Upper lobe of left lung (tissue), 6 donors: Measurements from ENCODE around the gene HRH1. TPM values are rescaled to one million over a fixed set of nuclear protein-coding genes. Genes with fewer than 3 reads are reported as not detected.

Experiments
- ATAC-seq, 2 donors: fragments of 200-7000 bp; cut with Tn5 transposase; one replicate each; pipeline ENCODE4 v1.9.1; 2022; ENCODE audit warnings: mild to moderate bottlenecking in 2 of 2, moderate library complexity in 2 of 2; ENCODE audit not compliant: low FRiP score in 2 of 2
- DNase-seq, 2 donors: peaks; one replicate each; pipeline ENCODE4 v3.0.0-alpha.2; 2019 to 2020
- H3K27ac ChIP-seq, 4 donors: fragments of 200-600 bp; sonication (generic); one replicate each; pipeline ENCODE4 v1.5.1; 2016 to 2019
- H3K27me3 ChIP-seq, 4 donors: fragments of 200-600 bp; sonication (generic); one replicate each; pipeline ENCODE4 v1.5.1; 2017 to 2019
- H3K36me3 ChIP-seq, 4 donors: fragments of 200-600 bp; sonication (generic); one replicate each; pipeline ENCODE4 v1.5.1; 2016 to 2019
- H3K4me1 ChIP-seq, 4 donors: fragments of 200-600 bp; sonication (generic); one replicate each; pipeline ENCODE4 v1.5.1; 2018 to 2019
- H3K4me3 ChIP-seq, 4 donors: fragments of 200-600 bp; sonication (generic); one replicate each; pipeline ENCODE4 v1.5.1; 2017 to 2019; ENCODE audit warnings: mild to moderate bottlenecking in 2 of 4, moderate library complexity in 1 of 4
- H3K9me3 ChIP-seq, 4 donors: fragments of 200-600 bp; sonication (generic); one replicate each; pipeline ENCODE4 v1.5.1; 2018 to 2019
- EP300 ChIP-seq, 4 donors: sonication (generic); formaldehyde crosslinking; IDR thresholded peaks; one replicate each; pipeline ENCODE4 v1.5.1; 2017; ENCODE audit warnings: antibody characterized with exemption in 4 of 4, control low read depth in 2 of 4
- POLR2A ChIP-seq, 4 donors: fragments of 450-650 bp; IDR thresholded peaks; one replicate each; pipeline ENCODE4 v1.5.1; 2016 to 2017; ENCODE audit warnings: antibody characterized with exemption in 4 of 4, mild to moderate bottlenecking in 2 of 4
- POLR2AphosphoS5 ChIP-seq, 2 donors: sonication (generic); formaldehyde crosslinking; IDR thresholded peaks; one replicate each; pipeline ENCODE4 v1.5.1; 2017; ENCODE audit warnings: antibody characterized with exemption in 2 of 2
- WGBS, 2 donors: methylation state at CpG; one replicate each; pipeline ENCODE4 v1.1.5; 2017 to 2018; 5-methylcytosine and 5-hydroxymethylcytosine counted together
- total RNA-seq, 6 donors: library from RNA; depleted of rRNA in 4 of 6; stranded (reverse); fragments of >200 nt in 4 of 6; gene quantifications; one replicate each; pipeline versions ENCODE4 v1.1.0 to v1.2.1, GENCODE V29; 2016 to 2021
- TF ChIP-seq, protein P1 (sequence below), 6 experiments: fragments of 450-650 bp in 4 of 6; fragments of 200-600 bp in 2 of 6; sonication (generic) in 2 of 6; IDR thresholded peaks; one replicate each; pipeline ENCODE4 v1.5.1; 2016 to 2019; ENCODE audit warnings: antibody characterized with exemption in 6 of 6
- donor health status: DM: no; HTN: no; CAD: no; lungs with moderate emphysema.
- donor health status: DM: no; HTN: yes; CAD: no; lungs with severe emphysema.

HRH1 gene
- total RNA-seq, 6 donors from 2014 or later: 2.9 to 13.4 (median 3.7) TPM

GRCh38 chr3:11185144-11185543 is 30.9 kb downstream of the HRH1 start:
- Histone ChIP-seq H3K4me1 (peaks cover 15 to 25% (median 21%) of the 10 kb centered on the region in 4 donors), H3K27ac (peak overlapping the region in 3 of 4 donors; percentile 7 to 65 (median 64)), H3K27me3 (no peaks in the 10 kb centered on the region), H3K9me3 (no peaks in the 10 kb centered on the region), H3K36me3 (no peaks in the 10 kb centered on the region), H3K4me3 (no peak overlapping the region)
- DNase-seq (no peak), ATAC-seq (no peak)
- 76 to 83% methylated on average over 3 of the region's 3 CpGs for WGBS, 2 donors
- TF ChIP-seq EP300 (IDR thresholded peaks at IDR 0.05) (no peak), POLR2AphosphoS5 (IDR thresholded peaks at IDR 0.05) (no peak), POLR2A (IDR thresholded peaks at IDR 0.05) (no peak)
- TF ChIP-seq, protein P1, sequence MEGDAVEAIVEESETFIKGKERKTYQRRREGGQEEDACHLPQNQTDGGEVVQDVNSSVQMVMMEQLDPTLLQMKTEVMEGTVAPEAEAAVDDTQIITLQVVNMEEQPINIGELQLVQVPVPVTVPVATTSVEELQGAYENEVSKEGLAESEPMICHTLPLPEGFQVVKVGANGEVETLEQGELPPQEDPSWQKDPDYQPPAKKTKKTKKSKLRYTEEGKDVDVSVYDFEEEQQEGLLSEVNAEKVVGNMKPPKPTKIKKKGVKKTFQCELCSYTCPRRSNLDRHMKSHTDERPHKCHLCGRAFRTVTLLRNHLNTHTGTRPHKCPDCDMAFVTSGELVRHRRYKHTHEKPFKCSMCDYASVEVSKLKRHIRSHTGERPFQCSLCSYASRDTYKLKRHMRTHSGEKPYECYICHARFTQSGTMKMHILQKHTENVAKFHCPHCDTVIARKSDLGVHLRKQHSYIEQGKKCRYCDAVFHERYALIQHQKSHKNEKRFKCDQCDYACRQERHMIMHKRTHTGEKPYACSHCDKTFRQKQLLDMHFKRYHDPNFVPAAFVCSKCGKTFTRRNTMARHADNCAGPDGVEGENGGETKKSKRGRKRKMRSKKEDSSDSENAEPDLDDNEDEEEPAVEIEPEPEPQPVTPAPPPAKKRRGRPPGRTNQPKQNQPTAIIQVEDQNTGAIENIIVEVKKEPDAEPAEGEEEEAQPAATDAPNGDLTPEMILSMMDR (IDR thresholded peaks at IDR 0.05): no peak

- DNase-seq: peak in 1 of 2 donors; percentile 85
- Histone ChIP-seq H3K36me3 (no peaks in the 10 kb centered on the region), H3K4me1 (peaks cover 15 to 25% (median 21%) of the 10 kb centered on the region in 4 donors), H3K4me3 (no peak overlapping the region), H3K27ac (peak overlapping the region; percentile 51 to 65 (median 61)), H3K9me3 (no peaks in the 10 kb centered on the region), H3K27me3 (no peaks in the 10 kb centered on the region)
- TF ChIP-seq POLR2AphosphoS5 (IDR thresholded peaks at IDR 0.05) (peak; percentile 85 to 89), EP300 (IDR thresholded peaks at IDR 0.05) (peak in 3 of 4 donors; percentile 58 to 92 (median 87)), POLR2A (IDR thresholded peaks at IDR 0.05) (no peak)
- TF ChIP-seq, protein P1 (IDR thresholded peaks at IDR 0.05): no peak
- peak; percentile 85 to 94 for ATAC-seq
- WGBS, 2 donors: 29 to 38% methylated on average over 6 to 13 of the region's 13 CpGs
Measured at GRCh38 chr3:11185564-11186317, 31.4 kb downstream of the HRH1 start.

- H3K9me3 ChIP-seq: no peaks in the 10 kb centered on the region
- no peak for DNase-seq
- 43 to 44% methylated on average over 1 of the region's 1 CpG for WGBS, 2 donors
- H3K27me3 ChIP-seq: no peaks in the 10 kb centered on the region
- no peak for ATAC-seq
- H3K27ac ChIP-seq: peak overlapping the region; percentile 51 to 64 (median 58)
- no peak for TF ChIP-seq POLR2AphosphoS5 (IDR thresholded peaks at IDR 0.05)
- TF ChIP-seq, protein P1 (IDR thresholded peaks at IDR 0.05): no peak
- TF ChIP-seq EP300 (IDR thresholded peaks at IDR 0.05): no peak
- no peak for TF ChIP-seq POLR2A (IDR thresholded peaks at IDR 0.05)
- H3K36me3 ChIP-seq: no peaks in the 10 kb centered on the region
- no peak overlapping the region for H3K4me3 ChIP-seq
- peaks cover 15 to 25% (median 21%) of the 10 kb centered on the region in 4 donors for H3K4me1 ChIP-seq
Measured at GRCh38 chr3:11186318-11186692, 32.0 kb downstream of the HRH1 start.

DNA sequence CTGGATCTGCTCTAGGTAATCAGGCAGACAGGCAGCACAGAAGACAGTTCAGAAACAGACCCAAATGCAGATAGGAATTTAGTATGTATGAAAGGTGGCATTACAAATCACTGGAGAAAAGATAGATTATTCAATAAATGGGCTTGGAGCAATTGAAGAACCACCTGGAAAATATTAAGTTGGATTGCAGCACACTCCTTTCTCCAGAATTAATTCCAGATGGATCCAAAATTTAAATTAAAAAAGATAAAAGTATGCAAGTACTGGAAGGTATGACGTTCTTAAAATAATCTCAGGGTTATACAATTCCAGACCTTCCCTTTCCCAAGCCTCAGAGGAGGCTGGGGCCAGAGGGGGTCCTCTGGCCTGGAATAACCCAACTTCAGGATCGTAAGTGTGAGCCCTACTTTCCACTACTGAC is 32.5 kb downstream of the HRH1 start:
- H3K27ac ChIP-seq: peak overlapping the region in 1 of 4 donors; percentile 57
- no peaks in the 10 kb centered on the region for H3K9me3 ChIP-seq
- 51 to 72% methylated on average over 2 of the region's 2 CpGs for WGBS, 2 donors
- DNase-seq (no peak), ATAC-seq (peak in 1 of 2 donors; percentile 78)
- H3K4me1 ChIP-seq: peaks cover 15 to 25% (median 21%) of the 10 kb centered on the region in 4 donors
- H3K36me3 ChIP-seq: no peaks in the 10 kb centered on the region
- no peak for TF ChIP-seq POLR2AphosphoS5 (IDR thresholded peaks at IDR 0.05)
- no peaks in the 10 kb centered on the region for H3K27me3 ChIP-seq
- H3K4me3 ChIP-seq: no peak overlapping the region

- no peak overlapping the region for H3K27ac ChIP-seq
- no peaks in the 10 kb centered on the region for H3K36me3 ChIP-seq
- no peak for DNase-seq
- 42 to 50% methylated on average over 3 of the region's 3 CpGs for WGBS, 2 donors
- H3K4me3 ChIP-seq: no peak overlapping the region
- ATAC-seq: no peak
- H3K27me3 ChIP-seq: no peaks in the 10 kb centered on the region
- TF ChIP-seq, protein P1 (IDR thresholded peaks at IDR 0.05): no peak
- TF ChIP-seq POLR2AphosphoS5 (IDR thresholded peaks at IDR 0.05): no peak
- no peak for TF ChIP-seq EP300 (IDR thresholded peaks at IDR 0.05)
- no peak for TF ChIP-seq POLR2A (IDR thresholded peaks at IDR 0.05)
- H3K4me1 ChIP-seq: peaks cover 15 to 25% (median 21%) of the 10 kb centered on the region in 4 donors
- H3K9me3 ChIP-seq: no peaks in the 10 kb centered on the region
Measured at GRCh38 chr3:11187681-11188080, 33.4 kb downstream of the HRH1 start.
